Right lobe of liver (tissue), 4 donors: ENCODE results near the gene SMC1B.

Experiments
- POLR2A ChIP-seq: fragments of 450-650 bp; IDR thresholded peaks from one replicate; pipeline ENCODE4 v1.6.1; 2017; ENCODE audit warnings: antibody characterized with exemption, mild to moderate bottlenecking
- TF ChIP-seq, protein P1 (sequence below), 4 donors: fragments of 200-600 bp in 3 of 4; fragments of 450-650 bp in 1 of 4; IDR thresholded peaks; one replicate each; pipeline versions ENCODE4 v1.5.1 to v1.8.0; 2016 to 2022; ENCODE audit warnings: antibody characterized with exemption in 4 of 4, mild to moderate bottlenecking in 2 of 4
- donor health status: DM: no; HTN: no; CAD: no.
- donor health status: DM: no; HTN: no; CAD: no.
- donor health status: DM: no; HTN: yes; CAD: no.

DNA sequence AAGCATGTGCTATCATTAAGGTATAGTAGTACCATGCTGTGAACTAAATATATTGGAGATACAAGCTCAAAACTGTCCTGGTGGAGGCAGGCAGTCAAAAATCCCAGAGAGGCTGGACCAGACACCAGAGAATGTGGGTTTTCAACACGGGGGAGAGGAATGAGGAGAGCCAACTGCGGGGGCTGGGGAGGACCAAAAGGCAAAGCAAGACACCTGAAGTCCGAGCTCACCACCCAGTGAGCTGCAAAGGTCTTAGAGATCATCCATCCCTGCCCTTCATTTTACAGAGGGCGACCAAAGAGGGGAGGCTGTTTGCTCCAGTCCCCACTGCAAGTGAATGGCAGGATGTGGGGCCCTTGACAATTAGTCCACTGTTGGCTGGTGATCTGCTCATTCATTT is 10.1 kb upstream of the SMC1B start:
- TF ChIP-seq, protein P1, sequence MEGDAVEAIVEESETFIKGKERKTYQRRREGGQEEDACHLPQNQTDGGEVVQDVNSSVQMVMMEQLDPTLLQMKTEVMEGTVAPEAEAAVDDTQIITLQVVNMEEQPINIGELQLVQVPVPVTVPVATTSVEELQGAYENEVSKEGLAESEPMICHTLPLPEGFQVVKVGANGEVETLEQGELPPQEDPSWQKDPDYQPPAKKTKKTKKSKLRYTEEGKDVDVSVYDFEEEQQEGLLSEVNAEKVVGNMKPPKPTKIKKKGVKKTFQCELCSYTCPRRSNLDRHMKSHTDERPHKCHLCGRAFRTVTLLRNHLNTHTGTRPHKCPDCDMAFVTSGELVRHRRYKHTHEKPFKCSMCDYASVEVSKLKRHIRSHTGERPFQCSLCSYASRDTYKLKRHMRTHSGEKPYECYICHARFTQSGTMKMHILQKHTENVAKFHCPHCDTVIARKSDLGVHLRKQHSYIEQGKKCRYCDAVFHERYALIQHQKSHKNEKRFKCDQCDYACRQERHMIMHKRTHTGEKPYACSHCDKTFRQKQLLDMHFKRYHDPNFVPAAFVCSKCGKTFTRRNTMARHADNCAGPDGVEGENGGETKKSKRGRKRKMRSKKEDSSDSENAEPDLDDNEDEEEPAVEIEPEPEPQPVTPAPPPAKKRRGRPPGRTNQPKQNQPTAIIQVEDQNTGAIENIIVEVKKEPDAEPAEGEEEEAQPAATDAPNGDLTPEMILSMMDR (IDR thresholded peaks at IDR 0.05), result no peak
- no peak for TF ChIP-seq POLR2A
